ENCODE measurements around the gene VKORC1L1. TPM values are rescaled to one million over a fixed set of nuclear protein-coding genes. Genes with fewer than 3 reads are reported as not detected.

The VKORC1L1 gene
- total and polyA plus RNA-seq, 9 of the 15 experiments (the other 6 are each of a cell fraction or from before 2014, with no cell fraction given): 6.8 to 36.5 (median 19.3) TPM

GRCh38 chr7:65872776-65873581 lies at the start of gene VKORC1L1 (continued):
- TF ChIP-seq PCBP1 (IDR thresholded peaks at IDR 0.05; ENCODE audit: low read depth, low read length, poor library complexity, severe bottlenecking): peak; percentile 48
- no peak for TF ChIP-seq NR2F6 (CRISPR knock-in tag; IDR thresholded peaks at IDR 0.05)
- TF ChIP-seq HNRNPUL1 (IDR thresholded peaks at IDR 0.05; ENCODE audit: low read length): no peak
- TF ChIP-seq U2AF2 (optimal IDR thresholded peaks at IDR 0.05; ENCODE audit: low read depth, low read length): no peak
- peak; percentile 54; the same call in 1 of the 2 replicates for TF ChIP-seq MYC (IDR thresholded peaks at IDR 0.05; ENCODE audit: low read depth, low read length)
- no peak for TF ChIP-seq MYC (CRISPR knock-in tag; IDR thresholded peaks at IDR 0.05; ENCODE audit: borderline replicate concordance, low read depth)
- peak; percentile 68 for TF ChIP-seq MAX (CRISPR knock-in tag; IDR thresholded peaks at IDR 0.05)
- TF ChIP-seq ILK (tag; IDR thresholded peaks at IDR 0.05; ENCODE audit: borderline replicate concordance, low read depth): no peak
- TF ChIP-seq ARID1B (IDR thresholded peaks at IDR 0.05): no peak
- TF ChIP-seq ZNF695 (CRISPR knock-in tag; IDR thresholded peaks at IDR 0.05): no peak
- no peak for TF ChIP-seq ZNF778 (CRISPR knock-in tag; IDR thresholded peaks at IDR 0.05)
- TF ChIP-seq USF1 (CRISPR knock-in tag; IDR thresholded peaks at IDR 0.05): peak; percentile 38; the same call in 1 of the 2 replicates
- peak; percentile 69 for TF ChIP-seq CXXC5 (CRISPR knock-in tag; IDR thresholded peaks at IDR 0.05)
- peak; percentile 79 for TF ChIP-seq EP400 (IDR thresholded peaks at IDR 0.05)
- TF ChIP-seq ZNF224 (CRISPR knock-in tag; IDR thresholded peaks at IDR 0.05): no peak
- TF ChIP-seq HMGN3 (IDR thresholded peaks at IDR 0.05; ENCODE audit: borderline replicate concordance, extremely low read depth, insufficient read length, low read depth, low read length): peak; percentile 26
- no peak for TF ChIP-seq FOXK1 (CRISPR knock-in tag; IDR thresholded peaks at IDR 0.05; ENCODE audit: borderline replicate concordance)
- peak; percentile 50 for TF ChIP-seq MXD1 (CRISPR knock-in tag; IDR thresholded peaks at IDR 0.05; ENCODE audit: borderline replicate concordance, poor library complexity, severe bottlenecking)
- TF ChIP-seq TRIM28 (IDR thresholded peaks at IDR 0.05): no peak
- TF ChIP-seq SUPT5H (IDR thresholded peaks at IDR 0.05): peak; percentile 45; the same call in 1 of the 2 replicates
- TF ChIP-seq OTX1 (CRISPR knock-in tag; IDR thresholded peaks at IDR 0.05): no peak
- no peak for TF ChIP-seq ZNF41 (CRISPR knock-in tag; conservative IDR thresholded peaks at IDR 0.05)
- TF ChIP-seq NFIC (IDR thresholded peaks at IDR 0.05): peak; percentile 27; the same call in 1 of the 2 replicates
- no peak for TF ChIP-seq TRIM24 (IDR thresholded peaks at IDR 0.05)
- no peak for TF ChIP-seq HDAC2 (IDR thresholded peaks at IDR 0.05)
- no peak for TF ChIP-seq SAFB (IDR thresholded peaks at IDR 0.05; ENCODE audit: borderline replicate concordance, low read depth, low read length)
